Nephron progenitor cell (in vitro differentiated cells): ENCODE measurements around the gene ERBIN.

Source experiments
- DNase-seq: peaks from one replicate; pipeline ENCODE4 v3.0.0; 2021
- H3K27ac Mint-ChIP-seq: 2 replicates; pipeline ENCODE4 v1.8.0; 2021; ENCODE audit warnings: mild to moderate bottlenecking, moderate library complexity, mixed read lengths
- H3K27me3 Mint-ChIP-seq: 2 replicates; pipeline ENCODE4 v1.8.0; 2021; ENCODE audit warnings: mild to moderate bottlenecking, low read depth, mixed read lengths; ENCODE audit not compliant: poor library complexity
- H3K36me3 Mint-ChIP-seq: 2 replicates; pipeline ENCODE4 v1.8.0; 2021; ENCODE audit warnings: low read depth, mixed read lengths
- H3K4me1 Mint-ChIP-seq: 2 replicates; pipeline ENCODE4 v1.8.0; 2021; ENCODE audit warnings: mixed read lengths
- H3K4me3 Mint-ChIP-seq: 2 replicates; pipeline ENCODE4 v1.8.0; 2021; ENCODE audit warnings: mild to moderate bottlenecking, moderate library complexity, mixed read lengths
- H3K9me3 Mint-ChIP-seq: 2 replicates; pipeline ENCODE4 v1.8.0; 2021; ENCODE audit warnings: mild to moderate bottlenecking, moderate library complexity, mixed read lengths
- CTCF ChIP-seq: fragments of 200-600 bp; sonication (generic); IDR thresholded peaks from 2 replicates; pipeline ENCODE4 v1.5.0; 2021; ENCODE audit warnings: antibody characterized with exemption

The ERBIN gene

GRCh38 chr5:65902104-65902503, 24.3 kb upstream of the ERBIN start:
- Mint-ChIP-seq H3K36me3 (no peaks in the 10 kb centered on the region), H3K9me3 (no peaks in the 10 kb centered on the region), H3K4me1 (no peaks in the 10 kb centered on the region), H3K27ac (no peak overlapping the region), H3K4me3 (no peak overlapping the region), H3K27me3 (peaks cover 13% of the 10 kb centered on the region)
- TF ChIP-seq CTCF = no peak
- no peak for DNase-seq

GRCh38 chr5:65903581-65903980, 22.8 kb upstream of the ERBIN start:
- peaks cover 13% of the 10 kb centered on the region for H3K27me3 Mint-ChIP-seq
- H3K27ac Mint-ChIP-seq = no peak overlapping the region
- H3K9me3 Mint-ChIP-seq = no peaks in the 10 kb centered on the region
- H3K4me1 Mint-ChIP-seq = no peaks in the 10 kb centered on the region
- H3K4me3 Mint-ChIP-seq = no peak overlapping the region
- DNase-seq = no peak
- TF ChIP-seq CTCF = no peak
- H3K36me3 Mint-ChIP-seq = no peaks in the 10 kb centered on the region

- Mint-ChIP-seq H3K4me1 (no peaks in the 10 kb centered on the region), H3K27ac (no peak overlapping the region), H3K36me3 (no peaks in the 10 kb centered on the region), H3K9me3 (no peaks in the 10 kb centered on the region), H3K4me3 (no peak overlapping the region), H3K27me3 (peaks cover 13% of the 10 kb centered on the region)
- DNase-seq = no peak
- TF ChIP-seq CTCF = no peak
These were observed 20.1 kb upstream of the ERBIN start for GRCh38 chr5:65906256-65906655.

GRCh38 chr5:65907135-65907534, 19.2 kb upstream of the ERBIN start:
- no peak for TF ChIP-seq CTCF
- H3K36me3 Mint-ChIP-seq = no peaks in the 10 kb centered on the region
- H3K9me3 Mint-ChIP-seq = no peaks in the 10 kb centered on the region
- no peak for DNase-seq
- no peak overlapping the region for H3K27ac Mint-ChIP-seq
- H3K4me1 Mint-ChIP-seq = no peaks in the 10 kb centered on the region
- H3K4me3 Mint-ChIP-seq = no peak overlapping the region
- H3K27me3 Mint-ChIP-seq = peaks cover 9% of the 10 kb centered on the region

GRCh38 chr5:65910711-65911110, 15.7 kb upstream of the ERBIN start:
- H3K27me3 Mint-ChIP-seq = peaks cover 5% of the 10 kb centered on the region
- H3K9me3 Mint-ChIP-seq = no peaks in the 10 kb centered on the region
- no peaks in the 10 kb centered on the region for H3K4me1 Mint-ChIP-seq
- DNase-seq = no peak
- H3K4me3 Mint-ChIP-seq = no peak overlapping the region
- no peaks in the 10 kb centered on the region for H3K36me3 Mint-ChIP-seq
- no peak overlapping the region for H3K27ac Mint-ChIP-seq
- no peak for TF ChIP-seq CTCF

GRCh38 chr5:65912311-65912710, 14.1 kb upstream of the ERBIN start:
- no peaks in the 10 kb centered on the region for H3K9me3 Mint-ChIP-seq
- H3K4me1 Mint-ChIP-seq = no peaks in the 10 kb centered on the region
- H3K4me3 Mint-ChIP-seq = no peak overlapping the region
- DNase-seq = no peak
- no peak overlapping the region for H3K27ac Mint-ChIP-seq
- TF ChIP-seq CTCF = no peak
- H3K36me3 Mint-ChIP-seq = no peaks in the 10 kb centered on the region
- no peaks in the 10 kb centered on the region for H3K27me3 Mint-ChIP-seq
